HEK293 (cell line): ENCODE data around the gene ADD2.
A peak's percentile ranks its signal among the peaks of the same experiment; 100 is the strongest.

Experiments used
- CTCF ChIA-PET: fragments of 350-600 bp; formaldehyde crosslinking; extraction: SDS; loops from one replicate; lab custom pipeline; 2021; ENCODE audit warnings: antibody characterized with exemption; lab: Yijun Ruan, JAX
- POLR2A ChIA-PET: fragments of 300-600 bp; formaldehyde crosslinking; extraction: SDS; loops from one replicate; lab custom pipeline; 2020; ENCODE audit warnings: antibody characterized with exemption, inconsistent platforms; lab: Yijun Ruan, JAX
- H3K27ac ChIP-seq: fragments of 200-500 bp; sonication (Bioruptor generic); 2 replicates; pipeline ENCODE4 v1.5.1; 2014; ENCODE audit warnings: low read depth, low read length, control low read depth, inconsistent platforms; ENCODE audit errors: extremely low read depth
- H3K36me3 ChIP-seq, 2 experiments: fragments of 200-500 bp in 1 of 2; sonication (Bioruptor generic) in 1 of 2; 1 replicate in 1 of 2; 2 replicates in 1 of 2; pipeline ENCODE4 v1.5.1; 2014 to 2017; ENCODE audit warnings: inconsistent platforms in 2 of 2, low read length in 2 of 2; ENCODE audit not compliant: control insufficient read depth in 2 of 2, insufficient read depth in 1 of 2
- H3K4me1 ChIP-seq: fragments of 200-500 bp; sonication (Bioruptor generic); 2 replicates; pipeline ENCODE4 v1.5.1; 2014; ENCODE audit warnings: mild to moderate bottlenecking, low read length, inconsistent platforms; ENCODE audit not compliant: control insufficient read depth, insufficient read depth
- H3K4me3 ChIP-seq: 2 replicates; pipeline ENCODE4 v1.5.1; 2011; ENCODE audit warnings: low read depth, mild to moderate bottlenecking, control low read depth, low read length, moderate library complexity
- H3K9me3 ChIP-seq: fragments of 200-500 bp; sonication (Bioruptor generic); 2 replicates; pipeline ENCODE4 v1.5.1; 2014; ENCODE audit warnings: low read depth, low read length, inconsistent platforms; ENCODE audit not compliant: control insufficient read depth, insufficient read depth
- EGR2 ChIP-seq: fragments of 450-650 bp; formaldehyde crosslinking; IDR thresholded peaks from 2 replicates; pipeline ENCODE4 v1.5.1; 2016; ENCODE audit warnings: low read depth, missing biosample characterization, missing genetic modification characterization
- GLI4 ChIP-seq: fragments of 450-650 bp; formaldehyde crosslinking; IDR thresholded peaks from 2 replicates; pipeline ENCODE4 v1.5.1; 2016; ENCODE audit warnings: missing biosample characterization, missing genetic modification characterization
- KLF16 ChIP-seq: fragments of 450-650 bp; formaldehyde crosslinking; IDR thresholded peaks from 2 replicates; pipeline ENCODE4 v1.5.1; 2017; ENCODE audit warnings: missing biosample characterization, missing genetic modification characterization
- PRDM1 ChIP-seq: fragments of 450-650 bp; formaldehyde crosslinking; IDR thresholded peaks from 2 replicates; pipeline ENCODE4; 2016; ENCODE audit warnings: missing biosample characterization, missing genetic modification characterization
- SCRT1 ChIP-seq: fragments of 450-650 bp; formaldehyde crosslinking; IDR thresholded peaks from 2 replicates; pipeline ENCODE4 v1.5.1; 2016; ENCODE audit warnings: missing biosample characterization, missing genetic modification characterization, borderline replicate concordance
- ZNF184 ChIP-seq: fragments of 450-650 bp; IDR thresholded peaks from 2 replicates; pipeline ENCODE4 v1.5.1; 2018; ENCODE audit warnings: missing biosample characterization, mild to moderate bottlenecking, missing genetic modification characterization
- ZNF223 ChIP-seq: fragments of 450-650 bp; formaldehyde crosslinking; IDR thresholded peaks from 2 replicates; pipeline ENCODE4 v1.5.1; 2016; ENCODE audit warnings: missing biosample characterization, missing genetic modification characterization
- ZNF354C ChIP-seq: fragments of 450-650 bp; formaldehyde crosslinking; IDR thresholded peaks from 2 replicates; pipeline ENCODE4 v1.5.1; 2016; ENCODE audit warnings: missing biosample characterization, missing genetic modification characterization, low read depth, borderline replicate concordance
- ZNF366 ChIP-seq: fragments of 450-650 bp; formaldehyde crosslinking; conservative IDR thresholded peaks from 2 replicates; pipeline ENCODE4 v1.5.1; 2016; ENCODE audit warnings: missing biosample characterization, missing genetic modification characterization
- ZNF37A ChIP-seq: fragments of 450-650 bp; IDR thresholded peaks from 2 replicates; pipeline ENCODE4 v1.5.1; 2018; ENCODE audit warnings: missing biosample characterization, missing genetic modification characterization
- ZNF558 ChIP-seq: fragments of 450-650 bp; formaldehyde crosslinking; IDR thresholded peaks from 2 replicates; pipeline ENCODE4 v1.5.1; 2016; ENCODE audit warnings: missing biosample characterization, missing genetic modification characterization
- ZNF664 ChIP-seq: fragments of 450-650 bp; formaldehyde crosslinking; IDR thresholded peaks from 2 replicates; pipeline ENCODE4 v1.5.1; 2016; ENCODE audit warnings: missing biosample characterization, missing genetic modification characterization
- ZNF792 ChIP-seq: fragments of 450-650 bp; formaldehyde crosslinking; IDR thresholded peaks from 2 replicates; pipeline ENCODE4 v1.5.1; 2016; ENCODE audit warnings: missing biosample characterization, missing genetic modification characterization
- ZNF830 ChIP-seq: fragments of 450-650 bp; IDR thresholded peaks from 2 replicates; pipeline ENCODE4 v1.5.0; 2018; ENCODE audit warnings: missing biosample characterization, missing genetic modification characterization, low read depth, mild to moderate bottlenecking, moderate library complexity
- TF ChIP-seq, protein P1 (sequence below): fragments of 450-650 bp; formaldehyde crosslinking; IDR thresholded peaks from 2 replicates; pipeline ENCODE4; 2016; ENCODE audit warnings: missing biosample characterization, missing genetic modification characterization
- TF ChIP-seq, protein P2 (sequence below): fragments of 450-650 bp; formaldehyde crosslinking; IDR thresholded peaks from 2 replicates; pipeline ENCODE4 v1.5.1; 2016; ENCODE audit warnings: missing biosample characterization, missing genetic modification characterization
- TF ChIP-seq, protein P3 (sequence below): fragments of 450-650 bp; formaldehyde crosslinking; IDR thresholded peaks from 2 replicates; pipeline ENCODE4 v1.5.1; 2016; ENCODE audit warnings: missing biosample characterization, missing genetic modification characterization

Gene ADD2

DNA sequence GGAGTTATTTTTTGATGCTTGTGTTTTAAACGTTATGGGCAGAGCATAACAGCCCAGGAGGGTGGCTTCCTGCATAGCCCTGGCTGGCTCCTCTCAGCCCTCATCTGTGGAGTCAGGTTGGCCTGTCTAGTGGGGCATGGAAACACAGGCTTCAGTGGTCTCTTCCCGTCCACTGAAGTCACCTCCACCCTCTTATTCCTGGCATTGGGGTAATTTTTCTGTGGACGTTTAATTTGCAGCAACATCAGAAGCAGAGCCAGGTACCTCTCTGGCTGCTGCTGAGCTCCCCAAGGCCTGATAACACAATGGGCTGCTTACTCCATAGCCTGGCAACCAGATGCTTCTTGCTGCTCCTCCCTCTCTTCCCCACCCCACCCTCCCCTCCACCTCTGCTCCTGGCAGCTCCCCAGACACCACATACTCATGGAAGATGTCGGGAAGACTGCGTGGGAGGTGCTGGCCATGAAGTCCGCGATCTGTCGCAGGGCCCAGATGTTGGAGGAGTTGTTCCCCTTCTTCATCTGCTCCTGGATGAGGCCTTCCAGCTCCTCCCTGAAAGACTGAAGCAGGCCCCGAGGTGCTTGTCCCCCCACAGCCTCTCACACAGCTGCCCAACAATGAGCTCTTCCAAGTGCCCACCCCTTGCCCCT is 64.0 kb downstream of the ADD2 start:
- peaks cover 0 to 5% of the 10 kb centered on the region in 2 experiments; a peak in 1 of 3 replicates for H3K36me3 ChIP-seq
- no peak for TF ChIP-seq ZNF558 (tag by site-specific recombination)
- TF ChIP-seq EGR2 (tag by site-specific recombination), result no peak
- no peak for TF ChIP-seq KLF16 (tag by site-specific recombination)
- no peak for TF ChIP-seq ZNF792 (tag by site-specific recombination)
- TF ChIP-seq, protein P1, sequence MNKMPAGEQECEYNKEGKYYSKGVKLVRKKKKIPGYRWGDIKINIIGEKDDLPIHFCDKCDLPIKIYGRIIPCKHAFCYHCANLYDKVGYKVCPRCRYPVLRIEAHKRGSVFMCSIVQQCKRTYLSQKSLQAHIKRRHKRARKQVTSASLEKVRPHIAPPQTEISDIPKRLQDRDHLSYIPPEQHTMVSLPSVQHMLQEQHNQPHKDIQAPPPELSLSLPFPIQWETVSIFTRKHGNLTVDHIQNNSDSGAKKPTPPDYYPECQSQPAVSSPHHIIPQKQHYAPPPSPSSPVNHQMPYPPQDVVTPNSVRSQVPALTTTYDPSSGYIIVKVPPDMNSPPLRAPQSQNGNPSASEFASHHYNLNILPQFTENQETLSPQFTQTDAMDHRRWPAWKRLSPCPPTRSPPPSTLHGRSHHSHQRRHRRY (tag by site-specific recombination), result no peak
- no peak for TF ChIP-seq ZNF223 (tag by site-specific recombination)
- TF ChIP-seq GLI4 (tag by site-specific recombination), result no peak
- TF ChIP-seq SCRT1 (tag by site-specific recombination), result no peak
- TF ChIP-seq ZNF354C (tag by site-specific recombination), result no peak
- no peak for TF ChIP-seq ZNF184 (tag by site-specific recombination)
- no peak for TF ChIP-seq ZNF664
- TF ChIP-seq ZNF37A (tag by site-specific recombination), result no peak
- TF ChIP-seq, protein P2, sequence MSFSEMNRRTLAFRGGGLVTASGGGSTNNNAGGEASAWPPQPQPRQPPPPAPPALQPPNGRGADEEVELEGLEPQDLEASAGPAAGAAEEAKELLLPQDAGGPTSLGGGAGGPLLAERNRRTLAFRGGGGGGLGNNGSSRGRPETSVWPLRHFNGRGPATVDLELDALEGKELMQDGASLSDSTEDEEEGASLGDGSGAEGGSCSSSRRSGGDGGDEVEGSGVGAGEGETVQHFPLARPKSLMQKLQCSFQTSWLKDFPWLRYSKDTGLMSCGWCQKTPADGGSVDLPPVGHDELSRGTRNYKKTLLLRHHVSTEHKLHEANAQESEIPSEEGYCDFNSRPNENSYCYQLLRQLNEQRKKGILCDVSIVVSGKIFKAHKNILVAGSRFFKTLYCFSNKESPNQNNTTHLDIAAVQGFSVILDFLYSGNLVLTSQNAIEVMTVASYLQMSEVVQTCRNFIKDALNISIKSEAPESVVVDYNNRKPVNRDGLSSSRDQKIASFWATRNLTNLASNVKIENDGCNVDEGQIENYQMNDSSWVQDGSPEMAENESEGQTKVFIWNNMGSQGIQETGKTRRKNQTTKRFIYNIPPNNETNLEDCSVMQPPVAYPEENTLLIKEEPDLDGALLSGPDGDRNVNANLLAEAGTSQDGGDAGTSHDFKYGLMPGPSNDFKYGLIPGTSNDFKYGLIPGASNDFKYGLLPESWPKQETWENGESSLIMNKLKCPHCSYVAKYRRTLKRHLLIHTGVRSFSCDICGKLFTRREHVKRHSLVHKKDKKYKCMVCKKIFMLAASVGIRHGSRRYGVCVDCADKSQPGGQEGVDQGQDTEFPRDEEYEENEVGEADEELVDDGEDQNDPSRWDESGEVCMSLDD, result no peak
- TF ChIP-seq ZNF830 (tag by site-specific recombination), result no peak
- POLR2A ChIA-PET, result no interaction called here
- no peaks in the 10 kb centered on the region for H3K4me1 ChIP-seq
- H3K27ac ChIP-seq, result no peak overlapping the region
- no peaks in the 10 kb centered on the region for H3K9me3 ChIP-seq
- H3K4me3 ChIP-seq, result no peak overlapping the region
- CTCF ChIA-PET, result no interaction called here

DNA sequence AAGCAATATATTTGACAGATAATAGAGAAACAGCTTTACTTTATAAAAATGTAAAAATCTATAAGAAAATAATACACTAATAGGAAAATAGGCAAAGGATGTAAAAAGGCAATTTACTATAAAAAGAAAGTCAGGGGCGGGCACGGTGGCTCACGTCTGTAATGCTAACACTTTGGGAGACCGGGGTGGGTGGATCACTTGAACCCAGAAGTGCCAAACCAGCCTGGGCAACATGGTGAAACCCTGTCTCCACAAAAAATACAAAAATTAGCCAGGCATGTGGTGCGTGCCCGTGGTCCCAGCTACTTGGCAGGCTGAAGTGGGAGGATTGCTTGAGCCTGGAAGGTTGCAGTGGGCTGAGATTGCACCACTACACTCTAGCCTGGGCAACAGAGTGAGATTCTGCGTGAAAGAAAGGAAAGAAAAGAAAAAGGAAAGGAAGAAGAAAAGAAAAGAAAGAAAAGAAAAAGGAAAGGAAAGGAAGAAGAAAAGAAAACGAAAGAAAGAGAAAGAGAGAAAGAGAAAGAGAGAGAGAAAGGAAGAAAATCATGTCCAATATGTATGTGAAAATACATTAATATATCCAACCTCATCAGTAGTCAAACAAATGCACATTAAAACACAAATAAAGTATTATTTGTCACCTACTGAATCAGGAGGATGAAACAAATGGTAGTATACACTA is 65.1 kb downstream of the ADD2 start:
- POLR2A ChIA-PET, result no interaction called here
- Histone ChIP-seq H3K36me3 (peaks cover 0 to 5% of the 10 kb centered on the region in 2 experiments; a peak in 1 of 3 replicates), H3K4me1 (no peaks in the 10 kb centered on the region), H3K4me3 (no peak overlapping the region), H3K9me3 (no peaks in the 10 kb centered on the region), H3K27ac (no peak overlapping the region)
- CTCF ChIA-PET, result interaction anchor here (1.2 kb wide), 1 partner anchor 65 kb away, joined by 3 read pairs; the partner anchor contains the start of gene ADD2
- TF ChIP-seq KLF16 (tag by site-specific recombination), result 0 out of 2 replicates have a peak, but pooled peaks have one; percentile 12
- TF ChIP-seq ZNF366 (tag by site-specific recombination), result peak; percentile 55; the same call in 1 of the 2 replicates
- TF ChIP-seq, protein P3, sequence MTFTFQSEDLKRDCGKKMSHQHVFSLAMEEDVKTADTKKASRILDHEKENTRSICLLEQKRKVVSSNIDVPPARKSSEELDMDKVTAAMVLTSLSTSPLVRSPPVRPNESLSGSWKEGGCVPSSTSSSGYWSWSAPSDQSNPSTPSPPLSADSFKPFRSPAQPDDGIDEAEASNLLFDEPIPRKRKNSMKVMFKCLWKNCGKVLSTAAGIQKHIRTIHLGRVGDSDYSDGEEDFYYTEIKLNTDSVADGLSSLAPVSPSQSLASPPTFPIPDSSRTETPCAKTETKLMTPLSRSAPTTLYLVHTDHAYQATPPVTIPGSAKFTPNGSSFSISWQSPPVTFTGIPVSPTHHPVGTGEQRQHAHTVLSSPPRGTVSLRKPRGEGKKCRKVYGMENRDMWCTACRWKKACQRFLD (tag by site-specific recombination), result no peak
- TF ChIP-seq PRDM1 (tag by site-specific recombination), result peak; percentile 98
